Panc1 (cell line): ENCODE measurements around the gene C1QTNF12.

Source experiments
- CTCF ChIP-seq: fragments of 450-650 bp; IDR thresholded peaks from 2 replicates; pipeline ENCODE4 v1.5.1; 2017; ENCODE audit warnings: mild to moderate bottlenecking
- POLR2AphosphoS5 ChIP-seq: IDR thresholded peaks from 2 replicates; pipeline ENCODE4 v1.6.1; 2012; ENCODE audit warnings: mild to moderate bottlenecking, low read depth, low read length, moderate library complexity
- REST ChIP-seq, 2 experiments: IDR thresholded peaks; 2 replicates each; pipeline ENCODE4 v1.6.1; 2011 to 2012; ENCODE audit warnings: low read depth in 2 of 2, control low read depth in 1 of 2, low read length in 1 of 2, mild to moderate bottlenecking in 1 of 2, moderate library complexity in 1 of 2; ENCODE audit not compliant: insufficient read depth in 1 of 2
- SIN3A ChIP-seq: IDR thresholded peaks from 2 replicates; pipeline ENCODE4 v1.6.1; 2012; ENCODE audit warnings: low read depth, mild to moderate bottlenecking, low read length, moderate library complexity, borderline replicate concordance; ENCODE audit not compliant: insufficient read depth

- no peak for TF ChIP-seq POLR2AphosphoS5
- no peak for TF ChIP-seq CTCF
- TF ChIP-seq REST (IDR thresholded peaks at IDR 0.05; ENCODE audit: insufficient read depth in 1 of 2, low read depth in 2 of 2, low read length in 1 of 2), result no peak
- no peak for TF ChIP-seq SIN3A
These were observed 47.2 kb downstream of the C1QTNF12 start for GRCh38 chr1:1199141-1199960.
